ENCODE results near the gene SETBP1.

DNA sequence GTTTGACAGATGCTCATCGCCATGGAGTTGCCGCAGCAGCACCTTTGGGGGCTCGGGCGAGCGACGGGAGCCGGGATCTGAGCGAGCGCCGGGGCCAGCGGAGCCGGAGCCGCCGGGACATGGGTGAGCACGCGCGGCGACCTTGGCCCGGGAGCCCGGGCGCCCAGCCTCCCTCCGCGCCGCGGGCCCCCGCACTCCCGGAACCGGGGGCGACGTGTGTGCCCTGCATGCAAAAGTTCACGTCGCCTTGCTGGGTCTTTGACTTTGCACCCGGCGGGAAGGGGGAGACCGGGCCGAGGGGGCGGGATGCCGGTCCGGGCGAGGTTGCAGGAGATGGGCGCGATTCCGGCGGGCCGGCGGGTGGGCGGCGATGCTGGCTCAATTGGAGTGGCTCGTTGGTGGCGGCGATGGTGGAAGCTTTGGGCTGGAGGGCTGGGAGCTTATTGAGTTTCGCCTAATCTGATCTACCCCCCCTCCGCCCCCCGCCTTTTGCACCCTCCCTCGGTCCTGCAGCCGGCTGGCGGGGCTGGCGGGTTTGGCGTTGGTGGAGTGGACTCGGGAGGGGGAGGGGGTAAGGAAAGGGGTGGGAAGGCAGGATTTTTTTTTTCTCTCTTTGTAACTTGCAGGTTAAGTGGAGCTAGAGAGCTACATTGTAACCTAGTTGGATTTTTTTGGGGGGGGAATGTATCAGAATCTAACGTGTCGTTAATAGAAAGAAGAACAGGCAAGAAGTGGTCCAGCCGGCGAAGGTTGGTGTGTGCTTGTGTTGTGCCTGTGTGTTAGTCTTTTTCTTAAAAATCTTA lies at the start of gene SETBP1:
- TF ChIP-seq, protein P1, sequence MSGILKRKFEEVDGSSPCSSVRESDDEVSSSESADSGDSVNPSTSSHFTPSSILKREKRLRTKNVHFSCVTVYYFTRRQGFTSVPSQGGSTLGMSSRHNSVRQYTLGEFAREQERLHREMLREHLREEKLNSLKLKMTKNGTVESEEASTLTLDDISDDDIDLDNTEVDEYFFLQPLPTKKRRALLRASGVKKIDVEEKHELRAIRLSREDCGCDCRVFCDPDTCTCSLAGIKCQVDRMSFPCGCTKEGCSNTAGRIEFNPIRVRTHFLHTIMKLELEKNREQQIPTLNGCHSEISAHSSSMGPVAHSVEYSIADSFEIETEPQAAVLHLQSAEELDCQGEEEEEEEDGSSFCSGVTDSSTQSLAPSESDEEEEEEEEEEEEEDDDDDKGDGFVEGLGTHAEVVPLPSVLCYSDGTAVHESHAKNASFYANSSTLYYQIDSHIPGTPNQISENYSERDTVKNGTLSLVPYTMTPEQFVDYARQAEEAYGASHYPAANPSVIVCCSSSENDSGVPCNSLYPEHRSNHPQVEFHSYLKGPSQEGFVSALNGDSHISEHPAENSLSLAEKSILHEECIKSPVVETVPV (CRISPR knock-in tag; IDR thresholded peaks at IDR 0.05): no peak
- TF ChIP-seq ZFP30 (CRISPR knock-in tag; IDR thresholded peaks at IDR 0.05): no peak
- no peak for TF ChIP-seq ZC3H10 (CRISPR knock-in tag; IDR thresholded peaks at IDR 0.05)
- TF ChIP-seq BACH2 (CRISPR knock-in tag; IDR thresholded peaks at IDR 0.05; ENCODE audit: borderline replicate concordance): no peak
- no peak for TF ChIP-seq ARNTL (CRISPR knock-in tag; IDR thresholded peaks at IDR 0.05; ENCODE audit: borderline replicate concordance, low read depth)
- no peak for TF ChIP-seq POU6F1 (CRISPR knock-in tag; IDR thresholded peaks at IDR 0.05; ENCODE audit: borderline replicate concordance, low read depth)
- TF ChIP-seq RARB (CRISPR knock-in tag; IDR thresholded peaks at IDR 0.05): no peak

Measured in SK-N-SH treated with all-trans-retinoic acid at 6 μM for 48 hours (cell line).